HG02870 (cell line): ENCODE results near the gene CDC42BPG.
"Not testable (repeated sequence)": the region's sequence is repeated elsewhere in the genome, so short reads cannot be mapped to it uniquely, and the experiment has no call there.

Source experiments
- ATAC-seq: cut with Tn5 transposase; IDR thresholded peaks from one replicate; pipeline ENCODE4 v1.9.1; 2021; ENCODE audit warnings: mild to moderate bottlenecking, moderate library complexity; ENCODE audit not compliant: unreplicated experiment

Gene CDC42BPG

GRCh38 chr11:64835616-64836447, 8.6 kb downstream of the CDC42BPG start:
- ATAC-seq: no peak

GRCh38 chr11:64834723-64835615, 9.5 kb downstream of the CDC42BPG start:
- no peak for ATAC-seq

DNA sequence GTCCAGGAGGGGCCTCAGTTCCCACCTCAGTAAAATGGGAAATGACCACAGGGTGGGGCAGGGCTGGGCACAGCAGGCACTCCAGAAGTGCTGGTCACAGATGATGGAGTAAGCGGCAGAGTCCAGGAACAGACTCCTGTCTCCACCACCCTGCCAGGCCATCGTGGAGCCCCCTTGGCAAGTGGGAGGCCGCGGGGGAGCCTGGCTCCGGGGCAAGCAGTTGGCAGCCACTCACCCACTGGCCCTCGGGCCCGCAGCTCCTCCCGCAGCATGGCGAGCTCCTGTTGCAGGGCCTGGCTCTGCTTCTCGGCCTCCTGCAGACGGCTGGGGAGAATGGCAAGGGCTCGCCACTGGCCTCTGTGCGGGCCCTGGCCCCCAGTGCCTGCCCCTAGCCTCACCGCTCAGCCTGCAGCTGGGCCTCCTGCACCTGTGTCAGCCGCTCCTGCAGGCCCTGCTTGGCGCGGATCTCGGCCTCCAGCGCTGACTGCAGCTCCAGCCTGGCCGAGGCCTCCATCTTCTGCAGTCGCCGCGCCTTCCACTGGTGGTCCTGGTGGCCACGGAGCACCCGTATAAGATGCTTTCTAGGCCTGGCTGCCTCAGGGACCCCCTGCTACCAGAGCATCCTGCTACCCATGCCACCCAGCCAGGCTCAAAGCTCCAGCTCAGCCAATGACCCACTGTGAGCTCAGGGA, 10.3 kb downstream of the CDC42BPG start:
- ATAC-seq: no peak

- no peak for ATAC-seq
These were observed 10.9 kb downstream of the CDC42BPG start for GRCh38 chr11:64833509-64833908.

DNA sequence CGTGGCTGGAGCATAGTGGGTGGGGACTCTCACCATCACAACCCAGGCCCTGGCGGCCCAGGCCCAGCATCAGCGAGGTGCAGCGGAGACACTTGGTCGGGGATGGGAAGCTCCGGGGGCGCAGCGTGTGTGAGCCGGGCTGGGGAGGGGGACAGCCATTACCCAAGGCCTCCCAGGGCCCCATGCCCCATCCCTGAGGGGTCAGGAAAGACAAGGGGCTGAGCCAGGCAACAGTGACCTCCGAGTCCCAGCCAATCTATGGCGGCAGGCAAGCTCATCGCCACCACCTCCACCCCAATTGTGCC, 11.3 kb downstream of the CDC42BPG start:
- ATAC-seq: no peak

DNA sequence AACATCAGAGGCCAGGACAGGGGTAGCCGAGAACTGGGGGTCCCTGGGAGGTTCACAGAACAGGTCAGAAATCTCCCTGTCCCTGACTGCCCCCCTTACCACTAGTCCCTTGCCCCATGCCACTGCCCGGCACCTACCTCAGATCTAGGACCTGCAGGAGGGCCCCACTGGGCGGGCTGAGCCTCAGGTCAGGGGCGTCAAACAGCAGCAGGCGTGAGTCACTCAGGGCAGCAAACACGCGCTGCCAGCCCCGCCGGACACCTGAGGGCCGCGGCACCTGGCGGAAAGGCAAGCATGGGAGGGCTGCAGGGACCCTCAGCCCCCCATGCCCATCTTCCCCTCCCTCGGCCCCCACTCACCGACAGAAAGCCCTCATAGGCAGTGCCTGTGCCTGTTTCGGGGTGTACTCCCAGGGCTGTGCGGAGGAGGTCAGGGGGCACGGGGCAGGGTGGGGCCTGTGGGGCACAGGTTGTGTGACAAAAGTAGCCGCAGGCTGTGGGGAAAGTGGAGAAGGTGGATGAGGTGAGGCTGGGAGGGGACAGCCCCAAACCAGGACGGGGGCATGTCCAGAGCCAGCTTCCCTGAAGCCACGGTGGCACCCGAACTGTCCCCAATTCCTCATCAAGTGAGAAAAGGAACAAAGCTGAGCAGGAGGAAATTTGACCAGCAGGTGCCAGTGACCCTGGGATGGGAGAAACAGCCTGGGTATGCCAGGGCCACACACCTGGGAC, 11.8 kb downstream of the CDC42BPG start:
- ATAC-seq: no peak

GRCh38 chr11:64831411-64831891, 13.0 kb downstream of the CDC42BPG start:
- ATAC-seq: no peak

DNA sequence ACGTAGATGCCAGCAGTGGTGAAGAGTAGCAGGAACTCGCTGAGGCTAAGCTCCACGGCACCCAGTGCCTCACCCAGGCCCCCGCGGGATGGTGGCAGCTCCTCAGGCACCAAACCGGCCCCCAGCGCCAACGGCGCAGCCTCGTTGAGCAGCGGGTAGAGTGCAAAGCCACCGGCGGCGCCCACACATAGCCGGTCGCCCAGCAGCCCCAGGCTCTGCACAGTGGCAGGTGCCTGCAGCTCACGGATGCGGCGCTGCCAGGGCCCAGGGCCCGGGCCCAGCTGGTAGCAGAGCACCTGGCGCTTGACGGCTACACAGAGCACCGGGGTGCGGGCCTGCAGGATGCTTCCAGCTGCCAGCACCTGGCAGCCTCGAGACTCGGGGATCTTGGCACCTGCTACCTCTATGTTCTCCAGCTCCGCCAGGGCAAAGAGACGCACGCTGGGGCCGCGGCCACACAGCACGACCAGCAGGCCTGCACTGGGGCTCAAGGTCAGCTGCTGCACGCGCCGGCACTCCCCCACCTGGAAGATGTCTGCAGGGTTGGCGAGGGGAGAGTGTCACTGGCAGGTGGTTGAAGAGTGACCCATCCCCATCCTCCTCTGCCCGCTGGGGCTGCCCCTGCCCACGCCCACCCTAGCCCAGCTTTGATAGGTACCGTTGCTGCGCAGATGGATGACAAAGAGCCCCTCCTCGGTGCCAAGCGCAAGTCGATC, 14.8 kb downstream of the CDC42BPG start:
- ATAC-seq: no peak

- no peak for ATAC-seq
These were observed 17.0 kb downstream of the CDC42BPG start for GRCh38 chr11:64827451-64827839.

GRCh38 chr11:64826578-64827450, 17.6 kb downstream of the CDC42BPG start:
- no peak for ATAC-seq

GRCh38 chr11:64826062-64826461, 18.4 kb downstream of the CDC42BPG start:
- ATAC-seq: no peak

DNA sequence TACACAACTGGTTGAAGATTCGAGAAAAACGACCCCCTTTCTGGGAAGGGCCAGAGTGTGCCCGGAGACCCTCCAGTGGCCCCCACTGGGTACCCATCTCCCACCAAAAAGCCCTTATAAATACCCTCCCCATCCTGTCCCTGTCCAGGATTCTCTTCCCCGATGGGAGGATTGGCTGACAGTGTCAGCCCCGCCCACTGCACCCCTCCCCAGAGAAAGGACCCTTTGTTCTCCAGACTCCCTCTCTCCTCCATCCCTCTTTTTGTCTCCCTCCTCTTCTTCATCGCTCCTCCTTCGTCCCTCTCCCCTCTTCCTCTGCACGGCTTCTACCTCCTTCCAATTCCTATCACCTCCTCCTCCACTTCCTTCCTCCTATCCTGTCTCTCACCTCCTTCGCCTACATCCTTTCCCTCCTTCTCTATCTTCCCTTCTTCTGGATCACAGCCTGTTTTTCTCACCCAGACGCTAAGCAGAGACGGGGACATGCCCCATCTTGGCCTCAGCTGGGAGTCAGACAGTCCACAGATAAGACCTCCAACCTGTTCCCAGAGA, 20.8 kb downstream of the CDC42BPG start:
- ATAC-seq: no peak

DNA sequence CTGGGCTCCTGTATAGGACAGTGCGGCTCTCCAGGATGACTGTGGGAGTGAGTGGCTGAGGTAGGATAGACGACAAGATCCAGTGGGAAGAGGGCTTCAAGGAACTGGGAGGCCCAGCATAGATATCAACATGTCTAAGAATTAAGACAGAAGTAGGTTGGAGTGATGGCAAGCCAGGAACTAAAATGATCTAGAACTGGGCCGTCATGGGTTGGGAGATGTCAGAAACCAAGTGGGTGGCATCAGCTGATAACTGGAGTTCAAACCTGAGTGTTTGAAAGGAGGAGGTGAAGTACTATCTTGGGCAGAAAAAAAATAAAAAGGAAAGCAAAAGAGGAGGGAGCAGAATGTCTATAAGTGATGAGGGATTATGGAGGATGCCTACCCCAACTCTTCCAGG, 27.0 kb downstream of the CDC42BPG start:
- ATAC-seq: no peak

DNA sequence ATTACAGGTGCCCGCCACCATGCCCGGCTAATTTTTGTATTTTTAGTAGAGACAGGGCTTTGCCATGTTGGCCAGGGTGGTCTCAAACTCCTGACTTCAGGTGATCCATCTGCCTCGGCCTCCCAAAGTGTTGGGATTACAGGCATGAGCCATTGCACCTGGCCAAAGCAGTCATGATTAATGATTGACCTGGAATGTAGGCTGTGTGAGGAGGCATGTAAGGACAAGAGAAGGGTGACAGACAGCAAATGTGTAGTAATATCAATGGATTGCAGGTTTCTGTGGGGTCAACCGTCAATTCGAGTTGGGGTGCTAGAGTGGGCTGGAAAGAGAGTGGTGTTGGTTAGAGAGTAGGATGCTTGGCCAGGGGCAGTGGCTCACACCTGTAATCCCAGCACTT, 29.0 kb downstream of the CDC42BPG start:
- ATAC-seq: not testable (repeated sequence)

DNA sequence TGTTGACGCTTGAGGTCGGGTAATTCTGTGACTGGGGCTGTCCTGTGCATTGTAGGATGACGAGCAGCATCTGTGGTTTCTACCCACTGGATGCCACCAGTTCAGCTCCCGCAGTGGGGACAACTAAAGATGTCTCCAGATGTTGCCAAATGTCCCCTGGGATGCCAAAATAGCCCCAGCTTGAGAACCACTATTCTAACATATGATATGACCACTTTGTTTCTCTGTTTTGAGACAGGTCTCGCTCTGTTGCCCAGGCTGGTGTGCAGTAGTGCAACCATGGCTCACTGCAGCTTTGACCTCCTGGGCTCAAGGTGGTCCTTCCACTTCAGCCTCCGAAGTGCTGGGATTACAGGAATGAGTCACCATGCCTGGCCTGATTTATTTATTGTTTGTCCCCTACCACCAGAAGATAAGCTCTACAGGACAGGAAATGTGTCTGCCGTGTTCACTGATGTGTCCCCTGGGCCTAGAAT, 29.7 kb downstream of the CDC42BPG start:
- ATAC-seq: no peak

GRCh38 chr11:64813826-64814225, 30.6 kb downstream of the CDC42BPG start:
- no peak for ATAC-seq

- peak; percentile 19 for ATAC-seq
These were observed 33.6 kb downstream of the CDC42BPG start for GRCh38 chr11:64810891-64811272.

DNA sequence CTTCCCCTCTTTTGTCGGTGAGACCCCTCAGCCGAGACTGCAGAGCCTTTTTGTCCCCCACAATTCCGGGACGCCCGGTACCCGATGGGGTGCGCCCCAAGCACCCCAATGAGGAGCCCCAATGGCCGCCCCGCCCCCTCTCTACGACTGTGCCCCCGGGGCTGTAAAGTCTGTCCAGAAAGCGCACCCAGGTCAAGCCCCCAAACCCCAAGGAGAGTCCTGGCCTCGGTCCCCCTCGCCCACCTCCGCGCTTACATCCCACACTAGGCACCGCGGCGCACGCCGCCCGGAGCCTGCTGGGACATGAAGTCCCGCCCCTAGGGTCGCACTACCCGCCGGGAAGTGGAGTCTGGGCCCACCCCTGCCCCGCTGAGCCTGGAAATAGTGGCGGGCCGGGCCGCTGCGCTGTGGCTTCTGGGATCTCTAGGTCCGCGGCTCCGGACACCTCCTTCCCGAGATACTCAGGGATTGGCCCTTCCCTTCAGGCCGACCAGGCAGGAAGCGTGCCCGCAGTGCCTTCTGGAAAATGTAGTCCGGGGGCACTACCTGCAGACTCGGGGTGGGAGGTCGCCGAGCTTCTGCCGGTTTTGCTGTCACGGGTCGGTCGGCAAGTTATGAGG, 34.1 kb downstream of the CDC42BPG start, which contains the start of gene MEN1:
Gene MEN1, minus strand, starts transcription at position 281 of the 620 bp plus-strand sequence. CDS start 442 bp downstream, outside the sequence.
- peak; percentile 80 for ATAC-seq
